Epithelial cell of prostate (primary cell): ENCODE data around the gene RORB.
A peak's percentile ranks its signal among the peaks of the same experiment; 100 is the strongest.

ENCODE experiments used
- DNase-seq: peaks from one replicate; pipeline ENCODE4 v3.0.0-alpha.2; 2011; ENCODE audit warnings: low read depth, low spot score
- H3K27ac ChIP-seq: fragments of 450-650 bp; 2 replicates; pipeline ENCODE4 v1.5.1; 2017; ENCODE audit warnings: mild to moderate bottlenecking

The RORB gene

GRCh38 chr9:74576176-74576575 is 79.0 kb downstream of the RORB start:
- DNase-seq, result no peak
- no peak overlapping the region for H3K27ac ChIP-seq

- DNase-seq, result no peak
- no peak overlapping the region for H3K27ac ChIP-seq
These were observed 80.8 kb downstream of the RORB start for GRCh38 chr9:74577956-74578355.

- no peak overlapping the region for H3K27ac ChIP-seq
- no peak for DNase-seq
These were observed 92.4 kb downstream of the RORB start for GRCh38 chr9:74589576-74589975.

- no peak overlapping the region for H3K27ac ChIP-seq
- DNase-seq, result no peak
These were observed 98.2 kb downstream of the RORB start for GRCh38 chr9:74595286-74595685.

- DNase-seq, result no peak
- no peak overlapping the region for H3K27ac ChIP-seq
These were observed 101.7 kb downstream of the RORB start for GRCh38 chr9:74598874-74599273.

- no peak for DNase-seq
- no peak overlapping the region for H3K27ac ChIP-seq
These were observed 112.7 kb downstream of the RORB start for GRCh38 chr9:74609671-74610405.

GRCh38 chr9:74610523-74611061 is 113.5 kb downstream of the RORB start:
- DNase-seq, result no peak
- no peak overlapping the region for H3K27ac ChIP-seq

- DNase-seq, result no peak
- H3K27ac ChIP-seq, result no peak overlapping the region
These were observed 133.1 kb downstream of the RORB start for GRCh38 chr9:74630228-74630627.

GRCh38 chr9:74639112-74639511 is 142.0 kb downstream of the RORB start:
- no peak overlapping the region for H3K27ac ChIP-seq
- no peak for DNase-seq

- no peak for DNase-seq
- H3K27ac ChIP-seq, result no peak overlapping the region
These were observed 145.2 kb downstream of the RORB start for GRCh38 chr9:74642376-74642775.

GRCh38 chr9:74643303-74643923 is 146.3 kb downstream of the RORB start:
- no peak overlapping the region for H3K27ac ChIP-seq
- DNase-seq, result no peak

- H3K27ac ChIP-seq, result no peak overlapping the region
- DNase-seq, result no peak
These were observed 146.9 kb downstream of the RORB start for GRCh38 chr9:74644023-74644422.

- DNase-seq, result no peak
These were observed 148.0 kb downstream of the RORB start for GRCh38 chr9:74645007-74645639.

GRCh38 chr9:74653410-74654080 is 156.4 kb downstream of the RORB start:
- DNase-seq, result no peak
- no peak overlapping the region for H3K27ac ChIP-seq

More at GRCh38 chr9:74645007-74645639, 148.0 kb downstream of the RORB start:
- no peak overlapping the region for H3K27ac ChIP-seq

- H3K27ac ChIP-seq, result no peak overlapping the region
- no peak for DNase-seq
These were observed 165.5 kb downstream of the RORB start for GRCh38 chr9:74662674-74663073.

GRCh38 chr9:74663439-74663838 is 166.3 kb downstream of the RORB start:
- H3K27ac ChIP-seq, result no peak overlapping the region
- DNase-seq, result no peak

- H3K27ac ChIP-seq, result no peak overlapping the region
- no peak for DNase-seq
These were observed 169.6 kb downstream of the RORB start for GRCh38 chr9:74666625-74667316.

- DNase-seq, result peak; percentile 2
- H3K27ac ChIP-seq, result no peak overlapping the region
These were observed 175.1 kb downstream of the RORB start for GRCh38 chr9:74672237-74672636.

GRCh38 chr9:74674077-74674476 is 176.9 kb downstream of the RORB start:
- H3K27ac ChIP-seq, result no peak overlapping the region
- DNase-seq, result no peak

GRCh38 chr9:74681906-74682305 is 184.8 kb downstream of the RORB start:
- no peak overlapping the region for H3K27ac ChIP-seq
- no peak for DNase-seq
